NCI-H446 treated with DMSO at 0.1 percent for 48 hours (cell line): ENCODE data around the gene LONP2.
"Not testable (repeated sequence)": the region's sequence is repeated elsewhere in the genome, so short reads cannot be mapped to it uniquely, and the experiment has no call there.

ENCODE experiments used
- DNase-seq: peaks from one replicate; lab custom pipeline; 2025; lab: John Stamatoyannopoulos, UW

LONP2 gene

GRCh38 chr16:48235556-48236136 is 8.5 kb upstream of the LONP2 start:
- DNase-seq, result no peak

GRCh38 chr16:48236286-48236685 is 7.8 kb upstream of the LONP2 start:
- no peak for DNase-seq

GRCh38 chr16:48240147-48240546 is 4.0 kb upstream of the LONP2 start:
- not testable (repeated sequence) for DNase-seq

GRCh38 chr16:48244863-48245195 is 729 bp downstream of the LONP2 start:
- DNase-seq, result no peak

- peak; percentile 30 for DNase-seq
These were observed 2.0 kb downstream of the LONP2 start for GRCh38 chr16:48246066-48246465.

GRCh38 chr16:48247311-48247710 is 3.2 kb downstream of the LONP2 start, which contains the start of gene ABCC11:
Gene ABCC11 (minus strand): TSS chr16:48247539. CDS start chr16:48231921, 15,618 bp downstream.
- no peak for DNase-seq

GRCh38 chr16:48250520-48251278 is 6.6 kb downstream of the LONP2 start:
- DNase-seq, result no peak

GRCh38 chr16:48252013-48252412 is 7.9 kb downstream of the LONP2 start:
- DNase-seq, result no peak

- DNase-seq, result no peak
These were observed 12.6 kb downstream of the LONP2 start for GRCh38 chr16:48256579-48257177.

- DNase-seq, result no peak
These were observed 17.5 kb downstream of the LONP2 start for GRCh38 chr16:48261569-48261968.

- no peak for DNase-seq
These were observed 18.5 kb downstream of the LONP2 start for GRCh38 chr16:48262631-48263030.

- no peak for DNase-seq
These were observed 24.9 kb downstream of the LONP2 start for GRCh38 chr16:48269011-48269410.

GRCh38 chr16:48271728-48272127 is 27.6 kb downstream of the LONP2 start:
- DNase-seq, result no peak

- no peak for DNase-seq
These were observed 28.8 kb downstream of the LONP2 start for GRCh38 chr16:48272837-48273421.

- no peak for DNase-seq
These were observed 30.4 kb downstream of the LONP2 start for GRCh38 chr16:48274476-48274875.

GRCh38 chr16:48276102-48276501 is 32.0 kb downstream of the LONP2 start:
- no peak for DNase-seq

- no peak for DNase-seq
These were observed 33.1 kb downstream of the LONP2 start for GRCh38 chr16:48277158-48277557.

GRCh38 chr16:48279199-48279598 is 35.1 kb downstream of the LONP2 start:
- no peak for DNase-seq

- DNase-seq, result no peak
These were observed 36.4 kb downstream of the LONP2 start for GRCh38 chr16:48280546-48280945.

GRCh38 chr16:48282636-48283263 is 38.6 kb downstream of the LONP2 start:
- DNase-seq, result no peak

- DNase-seq, result no peak
These were observed 40.8 kb downstream of the LONP2 start for GRCh38 chr16:48284772-48285409.

GRCh38 chr16:48287239-48287638 is 43.1 kb downstream of the LONP2 start:
- DNase-seq, result no peak
